PC-9 (cell line): ENCODE measurements around the gene ATM. TPM values are rescaled to one million over a fixed set of nuclear protein-coding genes. Genes with fewer than 3 reads are reported as not detected.

ENCODE experiments used
- BruUV-seq: library from RNA; stranded (reverse); fragments of 400-500 nt; replicated peaks from 2 replicates; lab custom pipeline; 2021; lab: Mats Ljungman, UMichigan
- CTCF ChIA-PET: fragments of 300-600 bp; sonication (Branson Sonifier 250); formaldehyde crosslinking; loops from one replicate; lab custom pipeline; 2022; ENCODE audit warnings: antibody characterized with exemption; lab: Charles Lee
- POLR2A ChIA-PET: fragments of 300-600 bp; sonication (Branson Sonifier 250); formaldehyde crosslinking; loops from one replicate; lab custom pipeline; 2022; ENCODE audit warnings: antibody characterized with exemption; ENCODE audit not compliant: unreplicated experiment; lab: Charles Lee
- DNase-seq, 2 experiments: peaks; one replicate each; pipeline versions ENCODE4 v3.0.0 to v3.0.0-alpha.2; 2015 to 2022; ENCODE audit warnings: mixed read lengths in 1 of 2
- H2AFZ ChIP-seq: fragments of 200-600 bp; sonication (generic); 2 replicates; pipeline ENCODE4 v1.8.1; 2017; ENCODE audit warnings: antibody characterized with exemption
- H3F3A ChIP-seq: fragments of 200-600 bp; sonication (generic); 2 replicates; pipeline ENCODE4 v1.8.1; 2017; ENCODE audit warnings: antibody characterized with exemption, mild to moderate bottlenecking, low read depth; ENCODE audit not compliant: insufficient read depth
- H3K27ac ChIP-seq: fragments of 200-600 bp; sonication (generic); 2 replicates; pipeline ENCODE4 v1.6.1; 2016; ENCODE audit warnings: mixed run types
- H3K27me3 ChIP-seq: fragments of 200-600 bp; sonication (generic); 2 replicates; pipeline ENCODE4 v1.6.1; 2016; ENCODE audit warnings: low read depth, mixed run types; ENCODE audit not compliant: insufficient read depth
- H3K36me3 ChIP-seq: fragments of 200-600 bp; sonication (generic); 2 replicates; pipeline ENCODE4 v1.6.1; 2016; ENCODE audit warnings: low read depth, mixed run types
- H3K4me1 ChIP-seq: fragments of 200-600 bp; sonication (generic); replicated peaks from 2 replicates; pipeline ENCODE4 v1.6.1; 2016; ENCODE audit warnings: mixed run types; ENCODE audit not compliant: insufficient read depth
- H3K4me2 ChIP-seq: fragments of 200-600 bp; sonication (generic); 2 replicates; pipeline ENCODE4 v1.6.1; 2017; ENCODE audit warnings: mixed run types
- H3K4me3 ChIP-seq: fragments of 200-600 bp; sonication (generic); 2 replicates; pipeline ENCODE4 v1.6.1; 2016; ENCODE audit warnings: mixed run types
- H3K79me2 ChIP-seq: fragments of 200-600 bp; sonication (generic); 2 replicates; pipeline ENCODE4 v1.6.1; 2017; ENCODE audit warnings: low read depth, mixed run types
- H3K9me2 ChIP-seq: fragments of 200-600 bp; sonication (generic); 2 replicates; pipeline ENCODE4 v1.8.1; 2017; ENCODE audit warnings: mild to moderate bottlenecking; ENCODE audit not compliant: insufficient read depth
- H3K9me3 ChIP-seq: fragments of 200-600 bp; sonication (generic); 2 replicates; pipeline ENCODE4 v1.8.1; 2016; ENCODE audit warnings: low read depth; ENCODE audit not compliant: insufficient read depth
- H4K20me1 ChIP-seq: fragments of 200-600 bp; sonication (generic); 2 replicates; pipeline ENCODE4 v1.8.1; 2017; ENCODE audit not compliant: insufficient read depth
- EZH2 ChIP-seq: fragments of 200-600 bp; sonication (generic); IDR thresholded peaks from 2 replicates; pipeline ENCODE4 v1.8.0; 2017; ENCODE audit warnings: antibody characterized with exemption, low read depth
- intact Hi-C: fragments of 100-400 bp; cut with micrococcal nuclease; formaldehyde crosslinking; loops from one replicate; pipeline ENCODE4 v1.10.0; 2022; ENCODE audit not compliant: unreplicated experiment
- total RNA-seq: library from RNA; stranded (reverse); gene quantifications from 2 replicates; pipeline ENCODE4 v1.2.3, GENCODE V29; 2021
- TF ChIP-seq, protein P1 (sequence below): fragments of 200-600 bp; sonication (generic); conservative IDR thresholded peaks from 2 replicates; pipeline ENCODE4 v1.6.1; 2017; ENCODE audit warnings: mixed run types, antibody characterized with exemption, mild to moderate bottlenecking, moderate library complexity

ATM gene
- total RNA-seq, 1 experiment from 2014 or later = 36.3 TPM

DNA sequence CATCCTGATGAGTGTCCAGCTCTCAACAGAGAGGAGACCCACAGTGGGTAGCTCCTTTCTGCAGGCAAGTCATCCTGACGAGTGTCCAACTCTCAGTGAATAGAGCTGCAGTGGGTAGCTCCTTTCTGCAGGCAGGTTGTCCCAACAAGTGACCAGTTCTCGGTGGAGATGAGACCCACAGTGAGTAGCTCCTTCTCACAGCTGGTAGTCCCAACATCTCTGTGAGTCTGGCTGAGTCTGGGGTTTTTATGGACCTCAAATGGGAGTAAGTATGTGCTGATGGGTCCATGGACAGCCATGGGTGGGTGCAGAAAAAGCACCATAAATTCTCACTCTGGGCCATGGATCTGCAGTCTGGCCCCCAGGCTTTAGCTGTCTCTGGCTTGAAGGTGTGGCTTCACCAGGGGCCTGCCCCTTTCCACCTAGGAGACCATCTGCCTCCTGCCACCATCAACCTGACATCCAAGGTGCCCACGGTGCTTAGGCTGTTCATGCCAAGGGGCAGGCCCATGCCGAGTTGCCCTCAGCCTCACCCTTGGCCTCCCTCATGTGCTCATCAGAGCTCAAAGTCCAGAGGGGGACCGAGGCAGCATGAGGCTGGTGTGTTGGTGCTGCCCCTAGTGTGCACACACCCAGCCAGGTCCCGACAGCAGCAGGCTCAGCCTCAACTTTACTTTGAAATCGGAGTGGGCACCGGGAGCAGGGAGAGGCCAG is 15.7 kb upstream of the ATM start:
- TF ChIP-seq, protein P1, sequence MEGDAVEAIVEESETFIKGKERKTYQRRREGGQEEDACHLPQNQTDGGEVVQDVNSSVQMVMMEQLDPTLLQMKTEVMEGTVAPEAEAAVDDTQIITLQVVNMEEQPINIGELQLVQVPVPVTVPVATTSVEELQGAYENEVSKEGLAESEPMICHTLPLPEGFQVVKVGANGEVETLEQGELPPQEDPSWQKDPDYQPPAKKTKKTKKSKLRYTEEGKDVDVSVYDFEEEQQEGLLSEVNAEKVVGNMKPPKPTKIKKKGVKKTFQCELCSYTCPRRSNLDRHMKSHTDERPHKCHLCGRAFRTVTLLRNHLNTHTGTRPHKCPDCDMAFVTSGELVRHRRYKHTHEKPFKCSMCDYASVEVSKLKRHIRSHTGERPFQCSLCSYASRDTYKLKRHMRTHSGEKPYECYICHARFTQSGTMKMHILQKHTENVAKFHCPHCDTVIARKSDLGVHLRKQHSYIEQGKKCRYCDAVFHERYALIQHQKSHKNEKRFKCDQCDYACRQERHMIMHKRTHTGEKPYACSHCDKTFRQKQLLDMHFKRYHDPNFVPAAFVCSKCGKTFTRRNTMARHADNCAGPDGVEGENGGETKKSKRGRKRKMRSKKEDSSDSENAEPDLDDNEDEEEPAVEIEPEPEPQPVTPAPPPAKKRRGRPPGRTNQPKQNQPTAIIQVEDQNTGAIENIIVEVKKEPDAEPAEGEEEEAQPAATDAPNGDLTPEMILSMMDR = no peak
- TF ChIP-seq EZH2 = no peak

GRCh38 chr11:108207683-108208060 is 15.2 kb upstream of the ATM start:
- TF ChIP-seq EZH2 = no peak
- TF ChIP-seq, protein P1 = no peak
- Histone ChIP-seq H2AFZ (no peak overlapping the region), H3K4me2 (no peak overlapping the region), H4K20me1 (no peaks in the 10 kb centered on the region), H3K27ac (no peak overlapping the region), H3K9me3 (peaks cover 14% of the 10 kb centered on the region), H3K4me3 (no peak overlapping the region), H3K9me2 (no peaks in the 10 kb centered on the region; the same call in 1 of the 2 replicates), H3K79me2 (peaks cover 22% of the 10 kb centered on the region), H3K36me3 (peaks cover 34% of the 10 kb centered on the region), H3K4me1 (no peaks in the 10 kb centered on the region), H3K27me3 (no peaks in the 10 kb centered on the region), H3F3A (no peaks in the 10 kb centered on the region)
- intact Hi-C loops = no loop called here
- ChIA-PET CTCF (no interaction called here), POLR2A (no interaction called here)
- DNase-seq = no peak
- no TSS peak for BruUV-seq

More for the DNA sequence above, 15.7 kb upstream of the ATM start:
- BruUV-seq = no TSS peak
- intact Hi-C loops = no loop called here
- Histone ChIP-seq H3K27ac (no peak overlapping the region), H3K4me1 (no peaks in the 10 kb centered on the region), H3K4me3 (no peak overlapping the region), H3K79me2 (peaks cover 20% of the 10 kb centered on the region; the same call in 1 of the 2 replicates), H3K9me2 (no peaks in the 10 kb centered on the region; the same call in 1 of the 2 replicates), H3K27me3 (no peaks in the 10 kb centered on the region), H2AFZ (no peak overlapping the region), H3K9me3 (peaks cover 14% of the 10 kb centered on the region), H3K36me3 (peaks cover 34% of the 10 kb centered on the region), H4K20me1 (no peaks in the 10 kb centered on the region), H3K4me2 (no peak overlapping the region), H3F3A (no peaks in the 10 kb centered on the region)
- DNase-seq = no peak
- CTCF ChIA-PET = no interaction called here
- POLR2A ChIA-PET = no interaction called here

DNA sequence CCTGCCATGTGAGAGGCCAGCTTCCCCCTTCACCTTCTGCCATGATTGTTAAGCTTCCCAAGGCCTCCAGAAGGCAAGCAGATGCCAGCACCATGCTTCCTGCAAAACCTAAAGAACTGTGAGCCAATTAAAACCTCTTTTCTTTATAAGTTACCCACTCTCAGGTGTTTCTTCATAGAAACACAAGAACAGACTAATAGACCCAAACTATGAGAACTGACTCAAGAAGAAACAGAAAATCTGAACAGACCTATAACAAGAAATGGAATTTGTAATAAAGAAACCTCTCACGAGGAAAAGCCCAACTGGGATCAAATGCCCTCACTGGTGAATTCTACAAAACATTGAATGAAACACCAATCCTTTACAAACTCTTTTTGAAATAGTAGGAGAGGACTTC is 12.4 kb upstream of the ATM start:
- POLR2A ChIA-PET = no interaction called here
- Histone ChIP-seq H3K9me2 (no peaks in the 10 kb centered on the region), H3K4me1 (no peaks in the 10 kb centered on the region), H3K4me2 (no peak overlapping the region), H3K27me3 (no peaks in the 10 kb centered on the region), H3K9me3 (peaks cover 7% of the 10 kb centered on the region; the same call in 1 of the 2 replicates), H3K4me3 (no peak overlapping the region), H2AFZ (no peak overlapping the region), H3F3A (no peaks in the 10 kb centered on the region), H3K79me2 (peaks cover 46% of the 10 kb centered on the region), H3K27ac (no peak overlapping the region), H4K20me1 (0 out of 2 replicates have a peak, but pooled peaks cover 5% of the 10 kb centered on the region), H3K36me3 (peaks cover 25% of the 10 kb centered on the region)
- no peak for DNase-seq
- no TSS peak for BruUV-seq
- CTCF ChIA-PET = no interaction called here
- intact Hi-C loops = no loop called here
- TF ChIP-seq, protein P1 = no peak
- TF ChIP-seq EZH2 = no peak
